GM12878 (cell line): ENCODE data around the gene KRTAP10-6. TPM values are rescaled to one million over a fixed set of nuclear protein-coding genes. Genes with fewer than 3 reads are reported as not detected.

Experiments used
- ATAC-seq: fragments of 200-7000 bp; cut with Tn5 transposase; 3 replicates; pipeline ENCODE4 v1.9.1; 2020; ENCODE audit warnings: mild to moderate bottlenecking, moderate library complexity
- BruUV-seq: library from RNA; stranded (reverse); fragments of 400-500 nt; replicated peaks from 2 replicates; lab custom pipeline; 2021; lab: Mats Ljungman, UMichigan
- CTCF ChIA-PET: fragments of 300-600 bp; sonication (Branson Sonifier 250); formaldehyde crosslinking; extraction: SDS; loops from one replicate; lab custom pipeline; 2021; ENCODE audit warnings: inconsistent platforms; lab: Yijun Ruan, JAX
- POLR2A ChIA-PET: fragments of 350-600 bp; formaldehyde crosslinking; extraction: SDS; loops from one replicate; lab custom pipeline; 2021; ENCODE audit warnings: inconsistent platforms; lab: Charles Lee
- RAD21 ChIA-PET: fragments of 300-600 bp; sonication (Branson Sonifier 250); formaldehyde crosslinking; loops from one replicate; lab custom pipeline; 2023; ENCODE audit warnings: antibody characterized with exemption; ENCODE audit not compliant: unreplicated experiment; lab: Charles Lee
- SMC1A ChIA-PET: fragments of 300-600 bp; sonication (Branson Sonifier 250); formaldehyde crosslinking; loops from one replicate; lab custom pipeline; 2023; ENCODE audit not compliant: unreplicated experiment, uncharacterized antibody; lab: Charles Lee
- DNase-seq: peaks from one replicate; pipeline ENCODE4 v3.0.0-alpha.2; 2011; ENCODE audit warnings: low read depth, low spot score
- FAIRE-seq: peaks from 3 replicates; lab custom pipeline; 2011; peaks lifted over from hg19 to GRCh38; lab: Jason Lieb, UNC
- H2AFZ ChIP-seq: 2 replicates; pipeline ENCODE4 v1.6.0; 2011; ENCODE audit warnings: low read depth, low read length, control low read depth; ENCODE audit not compliant: control insufficient read depth
- H3K27ac ChIP-seq: 2 replicates; pipeline ENCODE4 v1.5.1; 2011; ENCODE audit warnings: control low read depth; ENCODE audit not compliant: control insufficient read depth, insufficient read depth
- H3K27me3 ChIP-seq, 2 experiments: replicated peaks in 1 of 2; 2 replicates each; pipeline versions ENCODE4 v1.6.0 to v1.6.1; 2011; ENCODE audit warnings: low read length in 1 of 2; ENCODE audit not compliant: control insufficient read depth in 2 of 2, insufficient read depth in 2 of 2
- H3K36me3 ChIP-seq, 2 experiments: 2 replicates each; pipeline ENCODE4 v1.5.1; 2011; ENCODE audit warnings: low read length in 1 of 2; ENCODE audit not compliant: control insufficient read depth in 2 of 2, insufficient read depth in 2 of 2
- H3K4me1 ChIP-seq: 2 replicates; pipeline ENCODE4 v1.6.1; 2011; ENCODE audit warnings: mild to moderate bottlenecking, low read length, moderate library complexity, mixed read lengths; ENCODE audit not compliant: control insufficient read depth, insufficient read depth
- H3K4me2 ChIP-seq: 2 replicates; pipeline ENCODE4 v1.6.0; 2011; ENCODE audit warnings: control low read depth; ENCODE audit not compliant: control insufficient read depth, insufficient read depth
- H3K4me3 ChIP-seq: fragments of 200-600 bp; sonication (generic); 2 replicates; pipeline ENCODE4 v1.5.1; 2016
- H3K79me2 ChIP-seq: 2 replicates; pipeline ENCODE4 v1.6.0; 2011; ENCODE audit warnings: low read length; ENCODE audit not compliant: control insufficient read depth, insufficient read depth
- H3K9ac ChIP-seq: 2 replicates; pipeline ENCODE4 v1.8.0; 2011; ENCODE audit warnings: low read length, control low read depth, mixed read lengths; ENCODE audit not compliant: control insufficient read depth, insufficient read depth
- H3K9me3 ChIP-seq: replicated peaks from 3 replicates; pipeline ENCODE4 v1.5.1; 2011; ENCODE audit warnings: mild to moderate bottlenecking, low read length; ENCODE audit not compliant: control insufficient read depth, insufficient read depth
- H4K20me1 ChIP-seq: 2 replicates; pipeline ENCODE4 v1.6.0; 2011; ENCODE audit not compliant: control insufficient read depth, insufficient read depth
- ASH2L ChIP-seq: fragments of 300-600, 200-600 bp; sonication (generic); IDR thresholded peaks from 2 replicates; pipeline ENCODE4 v1.6.1; 2017; ENCODE audit warnings: low read depth, mild to moderate bottlenecking, borderline replicate concordance
- BCL11A ChIP-seq: IDR thresholded peaks from 2 replicates; pipeline ENCODE4 v1.6.1; 2011; ENCODE audit warnings: low read depth, low read length
- CBFB ChIP-seq: IDR thresholded peaks from 2 replicates; pipeline ENCODE4 v1.6.1; 2016; ENCODE audit warnings: antibody characterized with exemption, low read depth
- HSF1 ChIP-seq: fragments of 150-350 bp; IDR thresholded peaks from 2 replicates; pipeline ENCODE4 v1.6.1; 2014; ENCODE audit warnings: mild to moderate bottlenecking, low read depth, low read length
- JUND ChIP-seq: IDR thresholded peaks from 2 replicates; pipeline ENCODE4 v1.6.1; 2012; ENCODE audit warnings: low read depth, mild to moderate bottlenecking, low read length, improper control_type of control experiment, moderate library complexity
- LARP7 ChIP-seq: fragments of 450-650 bp; IDR thresholded peaks from 2 replicates; pipeline ENCODE4 v1.6.1; 2017; ENCODE audit warnings: mild to moderate bottlenecking
- PAX8 ChIP-seq: fragments of 450-650 bp; IDR thresholded peaks from 2 replicates; pipeline ENCODE4 v1.6.1; 2017; ENCODE audit warnings: mild to moderate bottlenecking, moderate library complexity
- PML ChIP-seq: IDR thresholded peaks from 2 replicates; pipeline ENCODE4 v1.6.1; 2012; ENCODE audit warnings: low read length, inconsistent platforms
- RELB ChIP-seq: fragments of 450-650 bp; IDR thresholded peaks from 2 replicates; pipeline ENCODE4 v1.6.1; 2017; ENCODE audit warnings: low read depth, mild to moderate bottlenecking, moderate library complexity
- SIX5 ChIP-seq: IDR thresholded peaks from 2 replicates; pipeline ENCODE4 v1.6.1; 2011; ENCODE audit warnings: mild to moderate bottlenecking, low read depth, low read length, moderate library complexity; ENCODE audit not compliant: severe bottlenecking
- SMARCA5 ChIP-seq: fragments of 450-650 bp; IDR thresholded peaks from 2 replicates; pipeline ENCODE4 v1.6.1; 2017; ENCODE audit warnings: mild to moderate bottlenecking
- SREBF1 ChIP-seq: IDR thresholded peaks from 2 replicates; pipeline ENCODE4 v1.6.1; 2012; ENCODE audit warnings: mild to moderate bottlenecking, low read length
- SRF ChIP-seq, 2 experiments: IDR thresholded peaks; 2 replicates each; pipeline ENCODE4 v1.6.1; 2011; ENCODE audit warnings: low read depth in 2 of 2, low read length in 2 of 2, mild to moderate bottlenecking in 1 of 2, moderate library complexity in 1 of 2
- TCF12 ChIP-seq: IDR thresholded peaks from 2 replicates; pipeline ENCODE4 v1.6.1; 2011; ENCODE audit warnings: low read depth, mild to moderate bottlenecking, low read length
- ZBTB4 ChIP-seq: fragments of 450-650 bp; formaldehyde crosslinking; IDR thresholded peaks from 2 replicates; pipeline ENCODE4 v1.4.0; 2022; ENCODE audit warnings: mild to moderate bottlenecking, moderate library complexity
- ZNF622 ChIP-seq: fragments of 450-650 bp; IDR thresholded peaks from 2 replicates; pipeline ENCODE4 v1.6.1; 2017; ENCODE audit warnings: mild to moderate bottlenecking, inconsistent platforms
- ZZZ3 ChIP-seq: IDR thresholded peaks from 2 replicates; pipeline ENCODE4 v1.6.1; 2011; ENCODE audit warnings: low read depth; ENCODE audit not compliant: control insufficient read depth, insufficient read length
- WGBS: methylation state at CpG from one replicate; pipeline ENCODE4 v1.1.6; 2016; ENCODE audit warnings: low lambda C conversion rate; ENCODE audit not compliant: insufficient replicate concordance, insufficient coverage; ENCODE audit errors: missing lambda C conversion rate; 5-methylcytosine and 5-hydroxymethylcytosine counted together
- in situ Hi-C: fragments of 300-500 bp; cut with MboI; formaldehyde crosslinking; loops from 9 replicates; pipeline ENCODE4 v1.14.3; 2018; ENCODE audit warnings: mixed read lengths
- intact Hi-C: fragments of 100-400 bp; cut with micrococcal nuclease; formaldehyde crosslinking; loops from one replicate; pipeline ENCODE4 v1.14.2; 2022; ENCODE audit not compliant: unreplicated experiment
- polyA plus RNA-seq, 11 experiments: library from polyadenylated mRNA; depleted of rRNA in 4 of 11; unstranded in 6 of 11; stranded (reverse) in 5 of 11; fragments of >200 nt; fragmentation: Nextera tagmentation in 4 of 11; fragmentation: Illumina TruSeq in 1 of 11; extraction: Ambion mirVana in 4 of 11; extraction: Trizol in 1 of 11; gene quantifications; 1 replicate in 1 of 11; 2 replicates in 10 of 11; pipeline versions ENCODE4 v1.2.1 to v1.2.3, GENCODE V29; 2011 to 2016; ENCODE audit warnings: inconsistent platforms in 2 of 11, missing spikeins in 2 of 11, low read depth in 1 of 11
- total RNA-seq, 4 experiments: library from RNA; depleted of rRNA in 3 of 4; stranded (reverse); fragments of >200 nt in 3 of 4; fragmentation: Illumina TruSeq in 1 of 4; extraction: Trizol in 1 of 4; gene quantifications; 2 replicates each; pipeline versions ENCODE4 v1.2.1 to v1.2.3, GENCODE V29; 2013 to 2021

The KRTAP10-6 gene
- total and polyA plus RNA-seq, 10 of the 15 experiments (the other 5 are each of a cell fraction or from before 2014, with no cell fraction given) = not detected

GRCh38 chr21:44626673-44627143, 34.4 kb upstream of the KRTAP10-6 start, which contains the start of gene KRTAP10-9:
TSS of gene KRTAP10-9 (plus strand) at chr21:44627093. CDS start at chr21:44627172, 79 bp downstream.
- Histone ChIP-seq H3K4me2 (no peak within 1 kb of the TSS), H3K4me3 (no peak within 1 kb of the TSS), H3K36me3 (no peaks in the 10 kb centered on the region), H3K27me3 (no peaks in the 10 kb centered on the region), H3K9ac (no peak within 1 kb of the TSS), H3K4me1 (no peaks in the 10 kb centered on the region), H3K27ac (no peak within 1 kb of the TSS), H3K79me2 (no peaks in the 10 kb centered on the region), H4K20me1 (no peaks in the 10 kb centered on the region), H2AFZ (no peak within 1 kb of the TSS), H3K9me3 (peaks cover 10% of the 10 kb centered on the region; the same call in 1 of the 3 replicates)
- no TSS peak for BruUV-seq
- ChIA-PET POLR2A (no interaction called here), SMC1A (no interaction called here), CTCF (no interaction called here), RAD21 (no interaction called here)
- ATAC-seq (no peak), FAIRE-seq (no peak), DNase-seq (no peak)
- intact Hi-C loops (no loop called here), in situ Hi-C loops (no loop called here)
- 35% methylated on average over 7 of the region's 7 CpGs for WGBS
- TF ChIP-seq JUND (no peak), ZZZ3 (no peak), LARP7 (no peak), RELB (no peak), BCL11A (no peak), PML (no peak), HSF1 (no peak), ASH2L (no peak), PAX8 (no peak), SRF (IDR thresholded peaks at IDR 0.05; ENCODE audit: low read depth in 2 of 2, low read length in 2 of 2) (no peak), TCF12 (no peak), ZNF622 (no peak), SMARCA5 (no peak), CBFB (no peak), SIX5 (no peak), ZBTB4 (CRISPR knock-in tag) (no peak), SREBF1 (no peak)
